Testis (tissue), 3 donors: ENCODE data around the gene NOX3. TPM values are rescaled to one million over a fixed set of nuclear protein-coding genes. Genes with fewer than 3 reads are reported as not detected.

Experiments
- DNase-seq: peaks from one replicate; pipeline ENCODE4 v3.0.0-alpha.2; 2019
- H3K27ac ChIP-seq, 2 donors: fragments of 200-600 bp; sonication (generic); one replicate each; pipeline ENCODE4 v1.5.1; 2019
- H3K27me3 ChIP-seq: fragments of 200-600 bp; sonication (generic); one replicate; pipeline ENCODE4 v1.5.1; 2019
- H3K36me3 ChIP-seq: fragments of 200-600 bp; sonication (generic); one replicate; pipeline ENCODE4 v1.5.1; 2017; ENCODE audit warnings: low read depth; ENCODE audit errors: missing control alignments
- H3K4me1 ChIP-seq: fragments of 200-600 bp; sonication (generic); one replicate; pipeline ENCODE4 v1.5.1; 2019
- H3K4me3 ChIP-seq, 2 donors: fragments of 200-600 bp; sonication (generic); one replicate each; pipeline ENCODE4 v1.5.1; 2017 to 2019
- H3K9me3 ChIP-seq: fragments of 200-600 bp; sonication (generic); one replicate; pipeline ENCODE4 v1.5.1; 2017
- CTCF ChIP-seq, 3 experiments: fragments of 450-650 bp in 2 of 3; fragments of 200-600 bp in 1 of 3; sonication (generic) in 1 of 3; IDR thresholded peaks; one replicate each; pipeline ENCODE4 v1.5.1; 2016 to 2019; ENCODE audit warnings: antibody characterized with exemption in 3 of 3, mild to moderate bottlenecking in 2 of 3, moderate library complexity in 1 of 3
- POLR2A ChIP-seq: fragments of 450-650 bp; IDR thresholded peaks from one replicate; pipeline ENCODE4 v1.6.1; 2017; ENCODE audit warnings: antibody characterized with exemption, mild to moderate bottlenecking, moderate library complexity
- WGBS, 2 donors: methylation state at CpG; one replicate each; pipeline ENCODE4 v1.1.5; 2018; 5-methylcytosine and 5-hydroxymethylcytosine counted together
- intact Hi-C: fragments of 100-400 bp; cut with DNase I; formaldehyde crosslinking; loops from one replicate; pipeline ENCODE4 v1.15.1; 2023; ENCODE audit warnings: low total_unique reads
- polyA plus RNA-seq: library from polyadenylated mRNA; stranded (reverse); fragments of 350-450 nt; fragmentation: Illumina TruSeq; extraction: RNeasy Lipid Tissue Mini Kit (QIAGEN cat#74804); gene quantifications from one replicate; pipeline ENCODE4 v1.2.3, GENCODE V29; 2014; ENCODE audit warnings: low read depth, low replicate concordance; ENCODE audit not compliant: insufficient read depth
- total RNA-seq, 2 donors: library from RNA; depleted of rRNA; stranded (reverse); fragments of >200 nt; gene quantifications; one replicate each; pipeline ENCODE4 v1.2.3, GENCODE V29; 2016

NOX3 gene
- total and polyA plus RNA-seq, 3 donors from 2014 or later: not detected

- Histone ChIP-seq H3K36me3 (no peaks in the 10 kb centered on the region), H3K27me3 (no peaks in the 10 kb centered on the region), H3K27ac (no peak overlapping the region), H3K4me3 (no peak overlapping the region), H3K4me1 (peaks cover 13% of the 10 kb centered on the region), H3K9me3 (no peaks in the 10 kb centered on the region)
- 80 to 85% methylated on average over 9 of the region's 9 CpGs for WGBS, 2 donors
- TF ChIP-seq CTCF (IDR thresholded peaks at IDR 0.05) (no peak), POLR2A (no peak)
- intact Hi-C loops: no loop called here
- DNase-seq: no peak
Measured at GRCh38 chr6:155444952-155445903, 10.4 kb downstream of the NOX3 start.

GRCh38 chr6:155444120-155444917 lies 11.3 kb downstream of the NOX3 start:
- Histone ChIP-seq H3K4me1 (peaks cover 8% of the 10 kb centered on the region), H3K27ac (no peak overlapping the region), H3K9me3 (no peaks in the 10 kb centered on the region), H3K27me3 (no peaks in the 10 kb centered on the region), H3K4me3 (no peak overlapping the region), H3K36me3 (no peaks in the 10 kb centered on the region)
- 86 to 94% methylated on average over 9 of the region's 9 CpGs for WGBS, 2 donors
- TF ChIP-seq CTCF (IDR thresholded peaks at IDR 0.05) (no peak), POLR2A (no peak)
- intact Hi-C loops: no loop called here
- no peak for DNase-seq

GRCh38 chr6:155443168-155443567 lies 12.5 kb downstream of the NOX3 start:
- H3K36me3 ChIP-seq: no peaks in the 10 kb centered on the region
- intact Hi-C loops: no loop called here
- WGBS, 2 donors: 65 to 88% methylated on average over 9 of the region's 9 CpGs
- H3K4me3 ChIP-seq: no peak overlapping the region
- no peaks in the 10 kb centered on the region for H3K4me1 ChIP-seq
- H3K27me3 ChIP-seq: no peaks in the 10 kb centered on the region
- TF ChIP-seq CTCF (IDR thresholded peaks at IDR 0.05): no peak
- TF ChIP-seq POLR2A: no peak
- no peak for DNase-seq
- H3K9me3 ChIP-seq: no peaks in the 10 kb centered on the region
- no peak overlapping the region for H3K27ac ChIP-seq

DNA sequence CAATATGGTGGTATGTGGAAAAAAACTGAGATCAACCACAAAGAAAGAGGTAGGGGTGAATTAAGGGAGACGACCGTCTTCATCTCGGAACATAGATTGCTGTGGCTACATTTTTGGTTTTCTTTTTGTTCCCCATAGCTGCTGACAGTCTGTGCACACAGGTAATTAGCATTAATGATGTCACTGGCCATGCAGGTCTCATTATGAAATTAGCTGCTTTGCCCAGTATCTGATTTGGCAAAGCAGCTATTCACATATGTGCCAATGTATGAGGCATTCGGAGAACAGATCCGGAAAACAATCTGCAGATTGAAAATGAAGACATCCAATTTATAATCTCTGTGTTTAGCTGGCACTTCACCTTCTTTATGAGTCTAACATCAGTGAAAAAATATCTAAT lies 13.1 kb downstream of the NOX3 start:
- H3K4me3 ChIP-seq: no peak overlapping the region
- no peak overlapping the region for H3K27ac ChIP-seq
- H3K4me1 ChIP-seq: no peaks in the 10 kb centered on the region
- intact Hi-C loops: no loop called here
- no peak for DNase-seq
- H3K27me3 ChIP-seq: no peaks in the 10 kb centered on the region
- TF ChIP-seq POLR2A: no peak
- TF ChIP-seq CTCF (IDR thresholded peaks at IDR 0.05): no peak
- WGBS, 2 donors: 63 to 76% methylated on average over 5 of the region's 5 CpGs
- H3K9me3 ChIP-seq: no peaks in the 10 kb centered on the region
- no peaks in the 10 kb centered on the region for H3K36me3 ChIP-seq
